PC-9 (cell line): ENCODE results near the gene MARK2.

Experiments
- EZH2 ChIP-seq: fragments of 200-600 bp; sonication (generic); IDR thresholded peaks from 2 replicates; pipeline ENCODE4 v1.8.0; 2017; ENCODE audit warnings: antibody characterized with exemption, low read depth
- TF ChIP-seq, protein P1 (sequence below): fragments of 200-600 bp; sonication (generic); conservative IDR thresholded peaks from 2 replicates; pipeline ENCODE4 v1.6.1; 2017; ENCODE audit warnings: mixed run types, antibody characterized with exemption, mild to moderate bottlenecking, moderate library complexity

DNA sequence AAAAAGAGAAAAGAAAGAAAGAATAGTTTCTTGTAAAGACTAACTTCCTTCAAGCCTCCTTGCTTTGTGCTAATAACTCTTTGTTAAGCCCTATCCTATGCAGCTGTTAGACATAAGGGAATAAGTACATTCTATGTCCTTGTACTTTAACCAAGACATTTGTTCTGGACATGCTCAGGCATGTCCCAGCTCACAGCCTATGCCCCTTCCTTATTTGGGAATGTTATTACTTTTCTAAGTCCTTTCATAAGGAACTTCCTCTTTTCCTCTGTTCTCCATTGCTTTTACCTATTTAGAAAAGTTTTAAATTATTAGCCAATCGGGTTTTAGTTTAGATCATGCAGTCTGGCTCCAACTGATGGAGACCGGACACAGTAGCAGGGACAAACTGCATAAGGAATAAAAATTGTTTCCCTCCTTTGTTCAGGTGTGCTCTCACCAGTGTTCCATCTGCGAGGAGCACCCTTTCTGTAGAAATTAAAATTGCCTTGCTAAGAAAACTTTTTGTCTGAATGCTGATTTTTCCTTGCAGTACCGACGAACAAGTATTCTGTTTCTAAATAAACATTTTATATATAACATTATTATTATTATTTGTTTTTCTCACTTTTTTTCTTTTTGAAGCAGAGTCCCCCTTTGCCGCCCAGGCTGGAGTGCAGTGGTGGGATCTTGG is 47.3 kb upstream of the MARK2 start:
- TF ChIP-seq, protein P1, sequence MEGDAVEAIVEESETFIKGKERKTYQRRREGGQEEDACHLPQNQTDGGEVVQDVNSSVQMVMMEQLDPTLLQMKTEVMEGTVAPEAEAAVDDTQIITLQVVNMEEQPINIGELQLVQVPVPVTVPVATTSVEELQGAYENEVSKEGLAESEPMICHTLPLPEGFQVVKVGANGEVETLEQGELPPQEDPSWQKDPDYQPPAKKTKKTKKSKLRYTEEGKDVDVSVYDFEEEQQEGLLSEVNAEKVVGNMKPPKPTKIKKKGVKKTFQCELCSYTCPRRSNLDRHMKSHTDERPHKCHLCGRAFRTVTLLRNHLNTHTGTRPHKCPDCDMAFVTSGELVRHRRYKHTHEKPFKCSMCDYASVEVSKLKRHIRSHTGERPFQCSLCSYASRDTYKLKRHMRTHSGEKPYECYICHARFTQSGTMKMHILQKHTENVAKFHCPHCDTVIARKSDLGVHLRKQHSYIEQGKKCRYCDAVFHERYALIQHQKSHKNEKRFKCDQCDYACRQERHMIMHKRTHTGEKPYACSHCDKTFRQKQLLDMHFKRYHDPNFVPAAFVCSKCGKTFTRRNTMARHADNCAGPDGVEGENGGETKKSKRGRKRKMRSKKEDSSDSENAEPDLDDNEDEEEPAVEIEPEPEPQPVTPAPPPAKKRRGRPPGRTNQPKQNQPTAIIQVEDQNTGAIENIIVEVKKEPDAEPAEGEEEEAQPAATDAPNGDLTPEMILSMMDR: no peak
- no peak for TF ChIP-seq EZH2
